Muscle of leg (tissue), 11 donors: ENCODE data around the gene SART3. TPM values are rescaled to one million over a fixed set of nuclear protein-coding genes. Genes with fewer than 3 reads are reported as not detected.
A peak's percentile ranks its signal among the peaks of the same experiment; 100 is the strongest.
"Not testable (repeated sequence)": the region's sequence is repeated elsewhere in the genome, so short reads cannot be mapped to it uniquely, and the experiment has no call there.

ENCODE experiments used
- DNase-seq: peaks from one replicate; pipeline ENCODE4 v3.0.0; 2013
- H3K27ac ChIP-seq: one replicate; pipeline ENCODE4 v1.5.1; 2013; ENCODE audit warnings: mild to moderate bottlenecking, low read length, control low read depth
- H3K27me3 ChIP-seq: one replicate; pipeline ENCODE4 v1.6.1; 2013; ENCODE audit warnings: low read length; ENCODE audit not compliant: control insufficient read depth, insufficient read depth
- H3K36me3 ChIP-seq: one replicate; pipeline ENCODE4 v1.6.1; 2013; ENCODE audit warnings: low read length; ENCODE audit not compliant: control insufficient read depth, insufficient read depth
- H3K4me1 ChIP-seq: one replicate; pipeline ENCODE4 v1.6.1; 2013; ENCODE audit warnings: low read length; ENCODE audit not compliant: control insufficient read depth, insufficient read depth
- H3K4me3 ChIP-seq: one replicate; pipeline ENCODE4 v1.5.1; 2013; ENCODE audit warnings: low read length, control low read depth
- H3K9me3 ChIP-seq: replicated peaks from 2 replicates; pipeline ENCODE4 v1.6.1; 2013; ENCODE audit warnings: low read depth, low read length; ENCODE audit not compliant: control insufficient read depth
- WGBS: methylation state at CpG from one replicate; pipeline ENCODE4 v1.1.5; 2013; ENCODE audit warnings: missing lambda C conversion rate; ENCODE audit not compliant: insufficient coverage; 5-methylcytosine and 5-hydroxymethylcytosine counted together
- polyA plus RNA-seq, 8 donors: library from polyadenylated mRNA; unstranded; fragments of 120-200 nt; gene quantifications; one replicate each; pipeline versions ENCODE4 v1.2.1 to v1.2.3, GENCODE V29; 2013; ENCODE audit warnings: inconsistent platforms in 1 of 8, low replicate concordance in 1 of 8; ENCODE audit not compliant: insufficient read length in 8 of 8, insufficient read depth in 1 of 8
- total RNA-seq: library from RNA; stranded (reverse); fragments of 120-200 nt; gene quantifications from one replicate; pipeline ENCODE4 v1.2.4, GENCODE V29; 2013

SART3 gene
- total and polyA plus RNA-seq, 9 donors: 30.8 to 41.4 (median 35.7) TPM

GRCh38 chr12:108581311-108582227 is 20.6 kb upstream of the SART3 start:
- Histone ChIP-seq H3K27ac (no peak overlapping the region), H3K9me3 (no peaks in the 10 kb centered on the region), H3K27me3 (no peaks in the 10 kb centered on the region), H3K4me3 (no peak overlapping the region), H3K4me1 (peaks cover 37% of the 10 kb centered on the region), H3K36me3 (no peaks in the 10 kb centered on the region)
- WGBS: 81% methylated on average over 29 of the region's 33 CpGs
- no peak for DNase-seq

- H3K4me1 ChIP-seq: peaks cover 38% of the 10 kb centered on the region
- WGBS: 13% methylated on average over 2 of the region's 3 CpGs
- H3K9me3 ChIP-seq: no peaks in the 10 kb centered on the region
- DNase-seq: no peak
- no peak overlapping the region for H3K4me3 ChIP-seq
- H3K36me3 ChIP-seq: no peaks in the 10 kb centered on the region
- H3K27me3 ChIP-seq: no peaks in the 10 kb centered on the region
- H3K27ac ChIP-seq: no peak overlapping the region
These were observed 19.6 kb upstream of the SART3 start for GRCh38 chr12:108580531-108580930.

GRCh38 chr12:108578813-108579212 is 17.8 kb upstream of the SART3 start:
- Histone ChIP-seq H3K9me3 (no peaks in the 10 kb centered on the region), H3K27me3 (no peaks in the 10 kb centered on the region), H3K4me3 (no peak overlapping the region), H3K27ac (no peak overlapping the region), H3K36me3 (no peaks in the 10 kb centered on the region), H3K4me1 (peaks cover 32% of the 10 kb centered on the region)
- WGBS: 100% methylated on average over 2 of the region's 3 CpGs
- DNase-seq: no peak

GRCh38 chr12:108578264-108578663 is 17.3 kb upstream of the SART3 start:
- whole genome bisulfite sequencing: 96% methylated on average over 2 of the region's 2 CpGs
- Histone ChIP-seq H3K4me3 (no peak overlapping the region), H3K27ac (no peak overlapping the region), H3K9me3 (no peaks in the 10 kb centered on the region), H3K27me3 (no peaks in the 10 kb centered on the region), H3K4me1 (peaks cover 26% of the 10 kb centered on the region), H3K36me3 (no peaks in the 10 kb centered on the region)
- no peak for DNase-seq

- Histone ChIP-seq H3K4me3 (no peak overlapping the region), H3K36me3 (no peaks in the 10 kb centered on the region), H3K27ac (no peak overlapping the region), H3K4me1 (peaks cover 18% of the 10 kb centered on the region), H3K27me3 (no peaks in the 10 kb centered on the region), H3K9me3 (no peaks in the 10 kb centered on the region)
- no peak for DNase-seq
These were observed 16.5 kb upstream of the SART3 start for GRCh38 chr12:108577458-108577857.

GRCh38 chr12:108576660-108577234 is 15.8 kb upstream of the SART3 start:
- Histone ChIP-seq H3K4me3 (no peak overlapping the region), H3K9me3 (no peaks in the 10 kb centered on the region), H3K27ac (no peak overlapping the region), H3K36me3 (no peaks in the 10 kb centered on the region), H3K4me1 (peaks cover 14% of the 10 kb centered on the region), H3K27me3 (no peaks in the 10 kb centered on the region)
- 67% methylated on average over 5 of the region's 6 CpGs for WGBS
- peak; percentile 48 for DNase-seq

GRCh38 chr12:108575199-108575912 is 14.4 kb upstream of the SART3 start:
- 80% methylated on average over 1 of the region's 9 CpGs for WGBS

GRCh38 chr12:108574276-108574675 is 13.3 kb upstream of the SART3 start:
- not testable (repeated sequence) for H3K9me3 ChIP-seq, DNase-seq, H3K27ac ChIP-seq, H3K27me3 ChIP-seq, H3K4me3 ChIP-seq, H3K36me3 ChIP-seq
- peaks cover 12% of the 10 kb centered on the region for H3K4me1 ChIP-seq
- 100% methylated on average over 1 of the region's 1 CpG for whole genome bisulfite sequencing

More at GRCh38 chr12:108575199-108575912, 14.4 kb upstream of the SART3 start:
- no peak overlapping the region for H3K27ac ChIP-seq
- no peaks in the 10 kb centered on the region for H3K9me3 ChIP-seq
- H3K27me3 ChIP-seq: no peaks in the 10 kb centered on the region
- no peak overlapping the region for H3K4me3 ChIP-seq
- DNase-seq: no peak
- H3K36me3 ChIP-seq: no peaks in the 10 kb centered on the region
- H3K4me1 ChIP-seq: peaks cover 13% of the 10 kb centered on the region

GRCh38 chr12:108573317-108573716 is 12.3 kb upstream of the SART3 start:
- no peak for DNase-seq
- H3K27ac ChIP-seq: no peak overlapping the region
- WGBS: no CpG with 5 or more reads among the region's 2 CpGs
- peaks cover 14% of the 10 kb centered on the region for H3K36me3 ChIP-seq
- H3K4me1 ChIP-seq: peaks cover 15% of the 10 kb centered on the region
- no peaks in the 10 kb centered on the region for H3K9me3 ChIP-seq
- H3K4me3 ChIP-seq: no peak overlapping the region
- H3K27me3 ChIP-seq: no peaks in the 10 kb centered on the region

- Histone ChIP-seq H3K4me3 (no peak overlapping the region), H3K4me1 (peaks cover 17% of the 10 kb centered on the region), H3K27me3 (no peaks in the 10 kb centered on the region), H3K9me3 (no peaks in the 10 kb centered on the region), H3K27ac (no peak overlapping the region), H3K36me3 (peaks cover 24% of the 10 kb centered on the region)
- 82% methylated on average over 5 of the region's 8 CpGs for WGBS
- DNase-seq: no peak
These were observed 11.3 kb upstream of the SART3 start for GRCh38 chr12:108572166-108572790.
